COLO668 (cell line): ENCODE data around the gene SOX6.
A peak's percentile ranks its signal among the peaks of the same experiment; 100 is the strongest.
"Not testable (repeated sequence)": the region's sequence is repeated elsewhere in the genome, so short reads cannot be mapped to it uniquely, and the experiment has no call there.

ENCODE experiments used
- DNase-seq: peaks from one replicate; lab custom pipeline; 2025; ENCODE audit not compliant: unreplicated experiment; lab: John Stamatoyannopoulos, UW

The SOX6 gene

DNA sequence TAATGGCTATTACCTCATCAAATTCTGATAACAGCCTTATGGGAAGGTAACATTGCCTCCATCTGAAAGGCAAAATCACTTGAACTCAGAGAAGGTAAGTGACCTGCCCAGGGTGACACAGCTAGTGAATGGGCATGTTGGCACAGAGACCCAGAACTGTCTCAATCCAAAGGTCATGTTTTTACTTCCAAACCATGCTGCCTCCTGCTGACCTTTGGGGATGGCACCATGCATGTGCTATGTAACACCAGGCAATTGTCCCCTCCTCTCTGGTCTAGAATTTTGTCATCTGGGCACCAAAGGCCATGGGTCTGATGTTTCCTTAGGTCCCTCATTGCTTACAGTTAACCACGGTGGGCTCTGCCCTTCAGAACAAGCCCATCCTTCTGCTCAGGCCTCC lies 417.4 kb downstream of the SOX6 start:
- DNase-seq: no peak

DNA sequence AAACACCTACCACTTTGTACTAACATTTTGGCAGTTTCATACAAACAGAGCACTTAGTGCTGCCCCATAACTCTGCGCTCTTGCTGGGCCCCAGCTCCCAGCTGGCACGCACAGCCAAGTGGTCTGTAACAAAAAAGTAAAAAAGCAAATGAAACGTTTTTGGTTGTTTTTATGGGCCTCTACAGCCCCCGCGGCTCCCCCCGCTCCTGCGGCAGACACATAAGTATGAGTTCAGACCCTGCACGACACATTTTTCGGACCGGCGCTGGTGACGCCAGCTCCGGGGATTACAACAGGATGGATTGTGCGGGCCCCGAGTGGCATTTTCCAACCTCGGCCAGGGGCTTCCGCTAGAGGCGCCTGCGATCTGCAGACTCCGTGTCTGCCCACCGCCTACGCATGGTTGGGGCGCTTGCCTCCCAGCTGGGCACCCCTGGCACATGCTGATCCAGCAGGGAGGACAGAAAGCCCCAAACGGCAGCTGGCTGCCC lies 418.2 kb downstream of the SOX6 start:
- no peak for DNase-seq

DNA sequence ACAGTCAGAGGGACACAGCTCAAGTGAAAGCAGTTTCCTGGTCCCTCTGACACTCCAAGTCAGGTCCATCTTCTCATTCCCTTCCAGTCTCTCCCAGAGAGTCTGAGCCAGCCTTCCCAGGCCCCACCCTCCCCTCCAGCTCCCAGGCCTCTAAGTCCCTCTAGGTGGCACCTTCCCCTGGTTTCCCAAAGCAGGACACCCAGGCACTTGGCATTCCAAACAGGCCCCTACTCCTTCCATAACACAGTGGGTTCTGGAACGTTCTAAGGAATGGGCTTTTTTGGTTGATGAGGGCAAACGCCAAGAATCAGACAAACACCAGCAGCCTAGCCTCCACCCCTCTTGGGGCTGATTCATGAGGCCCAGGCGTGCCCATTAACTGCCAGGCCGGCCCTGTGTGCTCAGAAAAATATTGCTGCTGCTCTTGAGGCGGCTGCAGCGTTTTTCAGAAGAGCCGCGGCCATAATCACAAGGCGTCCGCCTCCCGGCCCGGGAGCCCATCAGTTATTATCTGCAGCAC lies 418.7 kb downstream of the SOX6 start:
- DNase-seq: no peak

DNA sequence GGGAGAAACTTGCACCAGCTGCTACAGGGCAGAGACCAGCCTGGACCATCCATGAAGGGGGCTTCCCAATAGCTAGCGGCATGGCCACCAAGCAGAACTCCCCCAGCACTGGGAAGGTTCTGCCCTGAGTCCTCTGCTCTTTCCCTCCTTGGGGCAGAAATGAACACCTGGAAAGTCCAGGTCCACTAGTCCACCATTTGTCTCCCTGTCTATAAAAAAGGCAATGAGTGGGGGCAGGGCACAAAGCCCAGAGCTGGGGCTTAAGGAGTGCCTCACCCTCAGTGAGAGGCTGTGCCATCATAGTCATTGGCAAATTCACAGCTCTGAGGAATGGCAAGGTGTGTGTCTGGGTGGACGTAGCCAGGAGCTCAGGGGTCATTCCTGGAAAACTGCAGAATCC lies 420.3 kb downstream of the SOX6 start:
- DNase-seq: no peak

DNA sequence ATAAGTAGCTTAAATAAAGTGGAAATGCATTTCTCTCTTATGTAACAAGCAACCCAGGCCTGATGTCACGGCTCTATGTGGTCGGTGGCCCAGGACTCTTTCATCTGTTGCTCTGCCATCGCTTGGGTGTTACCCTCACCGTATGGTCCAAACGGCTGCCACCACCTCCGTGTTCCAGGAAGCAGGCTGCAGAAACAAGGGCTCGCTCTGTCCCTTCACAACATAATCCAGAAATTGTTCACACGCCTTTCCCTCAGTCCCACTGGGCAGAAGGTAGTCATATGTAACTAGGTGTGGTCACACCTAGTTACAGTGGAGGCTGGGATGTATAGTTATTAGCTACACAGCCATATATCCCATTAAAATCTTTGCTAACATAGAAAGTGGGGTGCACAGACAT lies 421.0 kb downstream of the SOX6 start:
- no peak for DNase-seq

DNA sequence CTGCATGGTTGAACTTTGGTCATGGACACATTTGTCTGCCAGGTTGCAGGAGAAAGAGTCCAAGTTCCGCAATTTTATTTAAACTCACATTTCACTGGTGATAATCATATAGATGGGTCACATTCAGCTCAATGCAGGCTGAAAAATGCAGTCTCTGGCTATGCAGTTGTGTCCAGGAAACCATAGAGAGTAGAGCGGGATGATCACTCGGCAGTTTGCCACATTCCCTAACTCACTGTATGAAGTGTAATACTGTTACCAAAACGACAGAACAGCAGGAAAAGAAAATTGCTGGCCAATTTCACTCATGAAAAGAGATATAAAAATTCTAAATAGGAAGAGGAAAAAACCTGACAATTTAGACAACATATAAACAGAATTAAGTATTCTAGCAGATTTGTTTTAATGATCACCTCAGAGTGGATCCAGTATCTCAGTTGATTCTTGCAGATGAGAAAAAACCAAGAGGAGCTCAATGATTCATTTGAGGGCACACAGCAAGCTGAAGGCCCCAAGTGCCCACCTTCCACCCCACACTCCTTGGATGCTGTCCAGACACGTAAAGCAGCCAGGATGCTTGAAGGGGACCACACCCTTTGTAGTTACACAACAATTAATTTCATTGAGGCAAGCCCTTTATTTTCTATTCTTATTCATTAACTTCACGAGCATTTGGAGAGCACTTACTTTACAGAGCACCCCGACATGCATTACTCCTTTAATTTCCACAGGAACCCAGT lies 422.3 kb downstream of the SOX6 start:
- no peak for DNase-seq

DNA sequence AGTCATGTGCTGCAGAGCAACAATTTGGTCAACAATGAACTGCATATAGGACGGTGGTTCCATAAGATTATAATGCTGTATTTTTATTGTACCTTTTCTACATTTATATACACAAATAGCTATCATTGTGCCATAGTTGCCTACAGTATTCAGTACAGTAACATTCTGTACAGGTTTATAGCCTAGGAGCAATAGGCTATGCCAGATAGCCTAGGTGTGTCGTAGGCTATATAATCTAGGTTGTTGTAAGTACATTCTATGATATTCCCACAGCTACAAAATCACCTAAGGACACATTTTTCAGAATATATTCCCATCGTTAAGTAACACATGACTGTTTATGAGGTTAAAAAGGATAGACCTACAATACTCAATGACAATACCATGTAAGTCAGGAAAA lies 423.9 kb downstream of the SOX6 start:
- no peak for DNase-seq

DNA sequence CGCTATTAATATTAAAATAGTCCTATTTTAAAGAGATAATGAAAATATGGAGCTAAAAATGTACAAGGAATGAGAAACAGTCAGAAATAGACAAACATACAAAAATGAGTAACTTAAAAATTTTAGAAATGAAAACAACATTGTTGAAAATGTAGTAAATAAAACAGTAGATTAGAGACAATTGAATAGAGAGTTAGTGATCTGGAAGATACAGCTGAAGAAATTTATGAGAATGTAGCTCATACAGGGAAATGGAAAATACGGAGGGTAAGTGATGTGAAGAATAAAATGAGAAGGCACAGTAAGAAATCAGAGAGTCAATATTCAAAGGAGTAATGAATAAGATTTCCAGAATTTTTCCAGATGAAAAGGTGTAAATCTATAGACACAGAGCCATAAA lies 424.8 kb downstream of the SOX6 start:
- no peak for DNase-seq

DNA sequence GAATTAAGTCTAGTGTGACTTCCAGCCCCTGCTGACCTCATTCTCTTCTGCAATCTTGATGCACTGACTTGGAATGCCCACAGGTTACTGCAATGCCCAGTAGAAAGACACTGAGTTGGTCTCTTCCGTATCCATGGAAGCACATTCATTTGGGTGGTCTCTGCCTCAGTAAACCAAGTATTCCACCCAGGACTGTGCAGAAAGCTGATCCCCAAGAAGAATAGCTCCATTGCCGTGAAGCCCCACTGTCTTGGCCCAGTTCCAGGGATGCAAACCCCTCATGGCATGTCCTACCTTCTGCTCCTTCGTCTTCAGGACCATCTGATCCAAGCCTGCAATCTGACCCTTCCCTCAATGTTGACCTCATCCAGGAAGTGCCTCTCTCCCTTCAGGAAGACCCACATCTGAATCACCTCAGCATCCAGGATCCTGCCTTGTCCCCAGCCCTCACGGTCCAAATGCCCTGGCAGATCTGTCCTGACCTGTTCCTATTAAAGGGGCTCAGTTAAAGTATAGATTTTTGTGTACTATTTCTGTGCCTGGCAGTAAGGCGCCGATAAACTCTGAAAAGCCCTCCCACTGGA lies 425.8 kb downstream of the SOX6 start:
- no peak for DNase-seq

DNA sequence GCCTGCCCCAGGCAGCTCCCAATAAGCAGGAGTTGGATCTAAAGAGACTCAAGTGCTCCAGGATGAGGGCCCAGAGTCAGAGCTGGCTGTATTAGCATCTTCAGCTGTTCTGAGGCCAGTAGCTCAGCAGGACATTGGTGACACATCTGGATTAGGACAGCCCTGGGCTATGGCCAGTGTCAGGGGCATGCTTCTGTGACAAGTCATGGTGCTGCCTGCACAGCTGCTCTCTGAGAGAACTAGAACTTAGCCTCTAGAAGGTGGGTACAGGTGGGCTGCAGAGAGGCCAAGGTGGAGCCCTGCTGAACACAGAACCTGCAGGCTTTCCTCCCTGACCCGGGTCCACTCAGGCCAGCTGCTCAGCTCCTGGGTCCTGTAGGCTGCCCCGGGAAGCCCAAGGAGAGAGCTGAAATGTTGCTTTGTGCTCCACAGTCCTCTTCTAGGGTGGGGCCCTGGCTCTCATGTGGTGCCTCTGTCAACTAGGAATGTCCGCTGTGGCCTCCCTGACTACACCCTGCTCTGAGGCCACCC lies 426.9 kb downstream of the SOX6 start:
- no peak for DNase-seq

DNA sequence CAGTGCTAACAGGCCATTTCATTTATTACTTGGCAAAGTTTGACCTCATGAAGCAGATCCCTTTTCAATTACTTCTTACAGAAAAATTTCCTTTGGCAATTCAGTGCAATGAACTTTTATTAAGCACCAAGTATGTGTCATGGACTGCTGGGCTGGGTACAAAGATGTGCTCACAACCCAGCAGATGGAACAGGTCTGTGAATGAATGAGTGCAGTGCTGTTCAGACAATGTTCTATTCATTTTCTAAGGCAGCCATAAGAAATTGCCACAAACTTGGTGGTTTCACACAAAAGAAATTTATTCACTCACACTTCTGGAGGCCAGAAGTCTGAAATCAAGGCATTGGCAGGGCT lies 428.5 kb downstream of the SOX6 start:
- DNase-seq: no peak

DNA sequence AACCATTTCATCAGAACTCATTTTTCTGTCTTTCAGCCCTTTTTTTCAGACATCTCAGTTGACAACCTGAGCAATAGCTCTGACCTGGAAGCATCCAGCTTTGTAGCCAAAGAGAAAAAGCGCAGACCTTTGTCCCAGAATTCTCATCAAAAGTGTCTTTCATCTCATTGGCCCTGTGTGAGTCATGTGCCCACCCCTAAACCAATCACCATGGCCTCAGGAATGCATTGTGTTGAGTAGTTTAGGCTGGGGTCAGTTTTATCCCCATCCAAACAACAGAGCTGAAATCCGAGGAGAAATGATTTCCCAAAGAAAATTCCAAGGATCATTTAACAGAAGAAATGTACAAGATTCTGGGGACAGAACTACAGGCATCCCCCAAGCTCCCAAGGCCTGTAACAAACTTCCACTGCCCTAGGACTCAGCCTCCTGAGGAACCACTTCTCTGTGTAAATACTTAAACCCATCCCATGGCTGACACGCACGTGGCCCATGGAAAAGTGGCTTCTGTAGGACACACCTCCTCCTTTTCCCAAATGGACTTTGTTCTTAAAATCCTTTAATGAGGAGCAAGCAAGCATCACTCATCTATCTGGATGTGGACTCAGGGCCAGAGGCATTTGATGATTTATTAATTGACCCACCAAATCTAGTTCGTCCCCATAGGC lies 429.0 kb downstream of the SOX6 start:
- no peak for DNase-seq

DNA sequence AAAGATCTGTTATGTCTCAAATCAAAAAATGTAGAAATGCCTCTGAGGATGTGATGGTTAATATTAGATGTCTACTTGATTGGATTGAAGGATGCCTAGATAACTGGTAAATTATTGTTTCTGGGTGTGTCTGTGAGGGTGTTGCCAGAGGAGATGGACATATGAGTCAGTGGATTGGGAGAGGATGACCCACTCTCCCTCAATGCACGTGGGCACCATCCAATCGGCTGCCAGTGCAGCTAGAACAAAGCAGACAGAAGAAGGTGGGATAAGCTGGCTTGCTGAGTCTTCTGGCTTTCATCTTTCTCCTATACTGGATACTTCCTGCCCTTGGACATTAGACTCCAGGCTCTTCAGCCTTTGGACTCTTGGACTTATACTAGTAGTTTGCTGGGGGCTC lies 430.3 kb downstream of the SOX6 start:
- no peak for DNase-seq

DNA sequence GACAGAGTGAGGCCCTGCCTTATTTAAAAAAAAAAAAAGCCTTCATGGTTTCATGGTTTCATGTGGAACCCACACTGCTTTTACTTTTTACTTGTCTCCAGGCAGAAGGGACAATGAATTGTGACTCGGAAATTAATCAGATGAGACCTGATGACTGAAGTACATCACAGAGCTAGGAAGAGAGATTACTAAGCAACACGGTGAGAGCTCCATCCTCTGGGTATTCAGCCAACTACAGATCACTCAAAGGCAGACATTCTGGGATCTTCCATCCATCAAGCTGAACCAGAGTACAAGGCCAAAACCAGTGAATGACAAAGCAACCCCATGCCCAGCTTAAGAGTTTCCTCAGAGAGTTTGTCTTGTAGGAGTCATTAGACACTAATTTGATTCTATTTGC lies 433.2 kb downstream of the SOX6 start:
- DNase-seq: no peak

DNA sequence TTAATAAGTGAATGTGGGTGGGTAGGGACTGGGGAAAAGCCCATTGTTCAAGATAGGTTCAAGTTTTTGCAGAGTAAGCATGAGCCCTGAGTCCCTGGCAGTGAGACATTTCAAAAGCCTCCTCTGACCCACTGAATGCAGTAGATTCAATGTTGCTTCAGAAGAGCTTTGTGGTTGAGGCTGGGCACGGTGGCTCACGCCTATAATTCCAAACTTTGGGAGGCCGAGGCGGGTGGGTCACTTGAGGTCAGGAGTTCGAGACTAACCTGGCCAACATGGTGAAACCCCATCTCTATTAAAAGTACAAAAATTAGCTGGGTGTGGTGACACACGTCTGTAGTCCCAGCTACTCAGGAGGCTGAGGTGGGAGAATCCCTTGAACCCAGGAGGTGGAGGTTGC lies 433.6 kb downstream of the SOX6 start:
- not testable (repeated sequence) for DNase-seq

DNA sequence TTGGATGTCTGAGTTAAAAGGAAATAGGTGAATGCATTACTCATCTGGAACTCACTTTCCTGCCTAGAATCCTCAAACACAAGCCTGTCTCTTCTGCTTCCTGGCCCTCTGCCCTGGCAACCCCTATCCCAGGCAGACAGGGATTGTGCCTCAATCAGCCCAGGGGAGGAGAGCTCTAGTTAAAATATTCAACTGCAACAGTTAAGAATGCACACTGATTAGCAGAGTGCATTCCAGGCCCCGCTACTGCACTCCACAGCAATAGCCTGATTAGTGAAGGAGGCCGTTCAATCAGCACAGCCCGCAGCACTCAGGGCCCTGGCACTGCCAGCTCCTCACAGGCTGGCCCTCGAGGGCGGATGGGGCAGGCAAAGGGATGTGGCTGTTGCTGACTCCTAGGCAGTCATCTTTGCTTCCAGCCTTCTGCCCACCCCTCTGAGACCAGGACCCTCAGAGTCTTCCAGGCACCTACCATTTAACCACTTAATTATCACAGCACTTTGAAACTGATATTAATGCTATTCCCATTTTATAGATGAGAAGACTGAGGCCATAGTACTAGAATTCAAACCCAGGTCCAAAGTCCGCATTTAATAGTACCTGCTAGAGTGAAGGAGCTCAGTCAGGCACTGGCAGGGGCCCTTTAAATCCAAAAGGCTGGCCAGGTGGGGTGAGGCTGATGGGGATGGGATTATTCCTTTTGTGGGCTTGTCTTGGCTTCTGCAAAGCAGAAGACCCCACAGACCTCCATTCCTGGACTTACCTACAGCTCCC lies 435.3 kb downstream of the SOX6 start:
- no peak for DNase-seq

DNA sequence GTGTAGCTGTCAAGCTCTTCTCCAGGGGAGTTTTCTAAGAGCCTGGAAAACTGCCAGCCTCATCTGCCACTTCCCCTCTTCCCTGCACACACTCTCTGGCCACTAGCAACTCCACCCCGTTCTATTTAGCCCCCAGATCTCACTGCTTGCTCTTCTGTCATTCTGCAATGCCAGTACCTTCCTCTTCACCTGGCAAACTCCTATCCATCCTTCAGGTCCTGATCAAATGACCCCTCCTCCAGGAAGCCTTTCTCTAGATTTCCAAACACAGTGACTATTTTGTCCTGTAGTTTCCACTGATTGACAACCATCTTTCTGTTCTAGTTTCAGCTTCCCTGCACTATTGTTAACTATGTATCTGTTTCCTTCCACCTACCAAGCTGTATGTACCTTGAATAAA lies 437.7 kb downstream of the SOX6 start:
- DNase-seq: no peak

DNA sequence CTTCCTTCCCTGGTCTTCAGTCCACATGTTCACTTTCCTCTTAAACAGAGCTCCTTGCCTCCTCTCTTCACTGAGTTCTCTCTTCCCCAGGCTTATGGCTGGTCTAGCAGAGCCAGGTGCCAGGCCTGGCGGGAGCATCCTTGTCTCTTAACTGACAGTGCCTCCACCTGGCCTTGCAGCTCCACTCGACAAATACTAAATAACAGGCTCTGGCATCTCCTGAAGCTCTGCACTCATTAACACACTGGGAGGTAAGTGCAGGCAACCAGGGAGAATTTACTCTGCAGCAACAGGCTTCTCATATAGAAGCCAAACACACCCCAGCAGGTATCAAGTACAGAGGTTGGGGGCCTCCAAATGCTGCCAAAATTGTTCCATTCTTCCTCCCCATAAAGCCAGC lies 438.1 kb downstream of the SOX6 start:
- DNase-seq: peak; percentile 42
